Renal cortex interstitium (tissue), 11 donors: ENCODE data around the gene CIART. TPM values are rescaled to one million over a fixed set of nuclear protein-coding genes. Genes with fewer than 3 reads are reported as not detected.
"Not testable (repeated sequence)": the region's sequence is repeated elsewhere in the genome, so short reads cannot be mapped to it uniquely, and the experiment has no call there.

ENCODE experiments used
- DNase-seq, 11 donors: peaks; one replicate each; pipeline ENCODE4 v3.0.0-alpha.2; 2013; ENCODE audit warnings: low read depth in 9 of 11, low spot score in 4 of 11; ENCODE audit errors: extremely low read depth in 1 of 11
- polyA plus RNA-seq, 3 donors: library from polyadenylated mRNA; unstranded; fragments of 120-200 nt; gene quantifications; one replicate each; pipeline ENCODE4 v1.2.1, GENCODE V29; 2013; ENCODE audit not compliant: insufficient read length in 3 of 3

Gene CIART
- polyA plus RNA-seq, 3 donors = 8.1 to 10.7 (median 8.6) TPM

DNA sequence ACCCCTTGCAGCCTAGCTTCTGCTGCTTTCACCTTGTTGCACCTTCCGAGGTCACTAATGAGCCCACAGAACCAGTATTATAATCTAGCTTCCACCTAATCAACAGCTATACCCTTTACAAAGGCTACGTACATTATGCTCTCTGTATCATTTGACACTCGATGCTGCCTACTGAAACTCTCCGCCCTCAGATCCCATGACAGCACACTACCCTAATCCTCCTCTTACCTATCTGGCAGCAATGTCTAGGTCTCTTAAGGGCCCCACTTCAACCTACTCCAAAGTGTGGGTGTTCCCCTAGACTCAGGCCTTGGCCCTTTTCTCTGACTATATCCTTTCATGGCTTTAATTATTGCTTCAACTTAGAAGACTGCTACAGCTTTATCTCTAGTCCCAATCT, 6.5 kb downstream of the CIART start:
- DNase-seq = no peak

DNA sequence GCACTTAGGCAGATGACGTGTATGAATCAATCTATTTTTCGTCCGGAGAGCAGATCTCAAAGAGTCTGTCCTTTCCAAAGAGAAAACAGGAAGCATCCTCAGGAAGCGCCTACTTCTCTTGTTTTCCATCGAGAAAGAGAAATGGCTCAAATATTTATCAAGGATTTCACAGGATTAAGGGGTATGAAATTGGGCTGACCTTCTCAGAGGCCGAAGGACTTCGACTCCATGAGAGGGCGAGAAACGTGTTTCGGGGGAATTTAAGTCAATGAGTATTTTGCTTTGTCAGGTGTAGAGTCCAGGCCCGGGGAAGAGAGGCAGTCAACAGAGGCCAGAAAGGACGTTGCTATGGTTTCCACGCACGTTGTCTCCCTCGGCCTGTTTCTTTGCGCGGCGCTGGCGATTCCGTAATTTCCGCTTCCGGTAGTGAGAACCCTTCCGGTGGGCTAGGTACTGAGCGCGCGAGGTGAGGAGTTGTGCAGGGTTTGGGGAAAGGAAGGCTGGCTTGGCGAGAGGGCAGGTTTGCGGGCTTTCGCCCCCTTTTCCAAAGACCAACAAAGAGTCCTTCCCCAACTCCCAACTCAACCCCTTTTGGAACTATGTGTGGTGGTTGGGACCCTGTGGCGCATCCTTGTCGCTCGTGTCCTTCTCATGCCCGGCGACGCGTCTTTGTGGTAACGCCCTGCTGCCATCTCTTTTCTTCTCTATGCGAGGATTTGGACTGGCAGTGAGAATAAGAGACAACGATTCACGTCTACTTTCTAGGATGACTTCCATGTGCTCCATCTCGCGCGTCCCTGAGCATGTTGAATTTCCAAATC, 11.3 kb downstream of the CIART start, which contains the start of gene MRPS21:
Gene MRPS21, plus strand, starts transcription at position 429 of the 821 bp plus-strand sequence. CDS start 506 bp downstream, outside the sequence.
- peak; percentile 88 to 97 (median 93) for DNase-seq

DNA sequence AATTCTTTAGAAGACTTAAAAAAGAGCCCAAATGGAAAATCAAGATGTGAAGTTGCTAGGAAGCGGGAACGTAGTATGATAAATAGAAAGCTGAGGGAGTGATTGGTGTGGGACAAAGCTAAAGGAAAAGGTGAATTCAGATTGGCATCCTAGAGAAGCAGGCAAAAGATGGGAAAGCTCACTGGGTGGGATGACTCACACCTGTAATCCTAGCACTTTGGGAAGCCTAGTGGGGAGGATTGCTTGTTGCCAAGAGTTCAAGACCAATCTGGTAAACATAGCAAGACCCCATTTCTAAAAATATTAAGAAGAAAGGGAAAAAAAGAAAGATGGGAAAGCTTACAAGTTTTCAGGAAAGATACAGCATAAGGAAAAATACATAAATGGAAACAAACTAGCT, 13.1 kb downstream of the CIART start:
- no peak for DNase-seq

DNA sequence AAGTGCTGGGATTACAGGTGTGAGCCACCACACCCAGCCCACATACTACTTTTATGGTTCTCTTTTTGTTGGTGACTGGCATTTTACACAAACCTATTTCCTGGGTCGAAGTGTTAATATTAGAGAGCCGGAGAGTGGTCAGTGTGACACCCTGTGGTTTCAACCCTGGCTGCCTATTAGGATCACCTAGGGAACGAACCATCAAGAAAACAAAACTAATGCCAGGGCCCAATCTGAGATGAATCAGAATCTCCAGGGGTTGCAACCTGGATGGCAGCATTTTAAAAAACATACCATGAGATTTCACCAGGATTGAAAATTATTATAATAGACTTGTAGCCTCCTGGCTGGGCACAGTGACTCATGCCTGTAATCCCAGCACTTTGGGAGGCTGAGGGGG, 17.4 kb downstream of the CIART start:
- DNase-seq = no peak

DNA sequence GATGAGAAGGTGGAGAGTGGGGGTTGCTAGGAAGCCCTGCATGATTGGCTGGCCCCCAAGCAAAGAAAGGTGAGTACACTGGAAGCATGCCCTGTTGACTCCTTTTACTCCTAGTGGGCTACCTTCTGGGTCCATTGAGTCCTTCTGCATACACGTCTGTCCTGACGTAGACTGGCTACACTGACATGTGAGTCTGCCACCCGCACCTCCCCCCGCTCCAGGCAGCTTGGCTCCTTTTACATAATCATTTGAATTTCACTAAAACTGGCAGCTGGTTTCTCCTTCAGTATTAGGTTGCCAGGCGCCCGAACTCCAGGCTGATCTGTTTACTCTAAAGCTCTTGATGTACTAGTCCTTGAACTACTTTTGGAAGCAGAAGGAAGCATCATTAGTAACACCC, 20.0 kb downstream of the CIART start:
- DNase-seq = no peak

DNA sequence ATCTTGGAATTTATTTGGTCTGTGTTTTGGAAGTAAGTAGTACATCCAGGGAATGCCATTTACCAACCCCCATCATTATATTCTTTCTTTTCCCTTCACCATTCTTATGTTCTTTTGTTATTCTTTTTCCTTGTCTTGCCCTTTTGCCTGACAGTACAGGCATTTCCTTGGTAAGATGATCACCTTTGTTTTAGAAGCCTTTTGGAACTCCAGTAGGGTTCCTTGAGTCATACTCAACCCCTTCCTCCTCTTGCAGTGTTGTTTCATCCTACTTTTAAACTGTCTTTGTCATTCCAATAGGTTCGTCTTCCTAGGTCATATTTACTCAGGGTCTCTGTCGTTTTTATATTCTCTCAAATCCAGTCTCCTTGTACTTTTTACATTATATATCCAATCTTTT, 20.5 kb downstream of the CIART start:
- DNase-seq = no peak

DNA sequence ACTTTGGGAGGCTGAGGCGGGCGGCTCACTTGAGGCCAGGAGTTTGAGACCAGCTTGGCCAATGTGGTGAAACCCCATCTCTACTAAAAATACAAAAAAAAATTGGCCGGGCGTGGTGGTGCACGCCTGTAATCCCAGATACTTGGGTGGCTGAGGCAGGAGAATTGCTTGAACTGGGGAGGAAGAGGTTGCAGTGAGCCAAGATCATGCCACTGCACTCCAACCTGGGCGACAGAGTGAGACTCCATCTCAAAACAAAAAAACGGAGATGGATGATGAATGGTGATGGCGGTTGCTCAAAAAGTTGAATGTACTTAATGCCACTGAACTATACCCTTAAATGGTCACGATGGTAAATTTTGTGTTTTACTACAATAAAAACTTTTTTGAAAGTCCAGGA, 26.2 kb downstream of the CIART start:
- DNase-seq = not testable (repeated sequence)

DNA sequence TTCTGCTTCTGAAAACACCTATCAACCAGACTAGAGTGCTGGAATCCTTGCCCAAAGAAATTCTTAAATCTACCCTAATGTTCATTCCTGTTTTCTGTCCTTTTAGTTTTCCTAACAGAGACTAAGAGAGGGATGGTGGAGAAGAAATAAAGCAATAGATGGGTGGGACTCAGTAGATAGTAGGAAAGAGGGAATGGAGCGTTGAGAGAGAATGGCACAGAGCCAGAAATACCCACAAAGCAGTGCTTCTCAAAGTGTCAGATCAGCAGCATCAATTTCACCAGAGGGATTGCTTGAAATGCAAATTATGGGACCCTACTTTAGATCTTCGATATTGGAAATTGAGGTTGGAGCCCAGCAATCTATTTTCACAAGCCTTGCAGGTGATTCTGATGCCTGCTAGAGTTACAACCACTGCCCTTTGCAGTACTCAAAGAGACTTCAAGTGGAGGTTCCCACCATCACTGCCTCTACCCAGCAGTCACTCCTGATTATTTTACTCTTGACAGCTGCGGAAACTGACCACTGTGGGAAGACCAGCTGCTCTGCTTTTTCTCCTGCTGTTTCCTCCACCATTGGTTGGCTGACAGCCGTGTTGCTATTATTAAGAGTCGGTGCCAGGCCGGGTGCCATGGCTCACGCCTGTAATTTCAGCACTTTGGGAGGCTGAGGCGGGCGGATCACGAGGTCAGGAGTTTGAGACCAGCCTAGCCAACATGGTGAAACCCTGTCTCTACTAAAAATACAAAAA, 27.6 kb downstream of the CIART start:
- no peak for DNase-seq

DNA sequence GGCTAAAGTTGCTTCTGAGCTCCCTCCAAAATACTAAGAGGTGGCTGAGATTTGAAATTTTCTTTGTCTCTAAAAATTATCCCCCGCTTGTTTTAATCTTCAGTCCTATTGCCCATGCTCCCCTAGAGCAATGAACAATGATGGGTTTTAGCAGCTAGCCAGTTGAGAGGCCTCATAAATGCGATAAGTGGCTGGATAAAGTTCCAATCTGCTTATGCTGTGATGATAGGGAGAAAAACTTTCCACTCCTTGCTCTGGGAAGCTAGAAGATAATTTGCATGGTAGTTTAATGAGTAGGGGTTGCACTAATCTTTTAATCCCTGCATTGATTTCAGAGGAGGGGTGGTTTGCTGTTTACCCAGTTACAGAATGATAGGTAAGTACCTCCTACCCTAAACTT, 29.4 kb downstream of the CIART start:
- no peak for DNase-seq

DNA sequence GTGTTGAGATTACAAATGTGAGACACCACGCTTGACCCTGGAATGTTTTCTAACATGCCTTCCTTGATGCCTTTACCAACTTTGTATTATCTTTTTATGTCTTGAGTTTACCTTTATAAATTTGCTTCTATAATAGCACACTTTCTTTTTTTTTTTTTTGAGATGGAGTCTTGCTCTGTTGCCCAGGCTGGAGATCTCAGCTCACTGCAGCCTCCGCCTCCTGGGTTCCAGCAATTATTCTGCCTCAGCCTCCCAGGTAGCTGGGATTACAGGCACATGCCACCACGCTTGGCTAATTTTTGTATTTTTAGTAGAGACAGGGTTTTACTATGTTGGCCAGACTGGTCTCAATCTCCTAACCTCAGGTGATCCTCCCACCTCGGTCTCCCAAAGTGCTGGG, 32.3 kb downstream of the CIART start:
- DNase-seq = not testable (repeated sequence)

DNA sequence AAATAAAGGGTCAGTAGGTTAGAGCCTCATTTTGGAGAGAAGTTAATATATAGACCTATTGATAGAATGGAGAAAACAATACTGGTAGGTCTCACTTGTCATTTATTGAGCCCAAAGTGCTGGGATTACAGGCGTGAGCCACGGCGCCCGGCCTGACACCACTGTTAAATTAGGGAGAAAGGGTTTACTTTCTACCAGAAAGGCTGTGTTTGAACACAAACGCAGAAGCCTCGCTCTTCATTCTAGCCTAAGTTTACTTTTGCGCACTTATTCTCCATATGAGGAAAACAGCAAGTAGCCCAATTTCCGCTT, 38.3 kb downstream of the CIART start:
- peak in 1 of 11 donors; percentile 2 for DNase-seq

DNA sequence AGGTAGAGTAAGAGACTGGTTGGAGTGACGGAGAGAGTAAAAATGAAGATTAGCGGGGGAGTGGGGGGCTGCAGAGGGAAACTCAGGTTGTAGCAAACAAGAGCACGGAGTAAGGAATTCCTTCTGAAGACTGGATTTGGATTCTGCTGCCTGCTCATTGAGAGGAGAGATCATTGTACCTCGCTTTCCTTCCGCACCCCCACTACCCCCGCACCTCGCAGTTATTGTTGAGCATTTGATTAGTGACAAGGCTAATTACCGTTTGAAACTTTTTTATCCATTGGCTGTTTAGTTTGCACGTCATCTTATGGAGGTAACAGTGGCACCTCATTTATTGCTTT, 39.4 kb downstream of the CIART start:
- DNase-seq = no peak

DNA sequence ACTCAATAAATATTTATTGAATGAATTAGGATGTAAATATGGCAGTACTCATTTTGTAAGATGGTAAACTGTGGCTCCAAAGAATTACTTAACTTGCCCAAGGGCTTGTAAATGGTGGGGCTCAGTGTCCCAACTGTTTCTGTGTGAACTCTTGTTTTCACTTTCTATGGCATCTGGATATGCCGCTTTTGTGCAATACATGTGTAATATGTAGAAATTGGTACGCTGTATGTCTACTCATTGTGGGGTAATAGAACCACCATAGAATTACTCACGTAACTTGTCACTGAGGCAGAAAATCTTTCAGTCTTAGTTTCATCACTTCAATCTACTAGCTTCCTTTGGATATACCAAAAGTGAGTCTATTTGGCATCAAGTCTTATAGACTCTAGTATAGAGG, 40.0 kb downstream of the CIART start:
- DNase-seq = no peak

DNA sequence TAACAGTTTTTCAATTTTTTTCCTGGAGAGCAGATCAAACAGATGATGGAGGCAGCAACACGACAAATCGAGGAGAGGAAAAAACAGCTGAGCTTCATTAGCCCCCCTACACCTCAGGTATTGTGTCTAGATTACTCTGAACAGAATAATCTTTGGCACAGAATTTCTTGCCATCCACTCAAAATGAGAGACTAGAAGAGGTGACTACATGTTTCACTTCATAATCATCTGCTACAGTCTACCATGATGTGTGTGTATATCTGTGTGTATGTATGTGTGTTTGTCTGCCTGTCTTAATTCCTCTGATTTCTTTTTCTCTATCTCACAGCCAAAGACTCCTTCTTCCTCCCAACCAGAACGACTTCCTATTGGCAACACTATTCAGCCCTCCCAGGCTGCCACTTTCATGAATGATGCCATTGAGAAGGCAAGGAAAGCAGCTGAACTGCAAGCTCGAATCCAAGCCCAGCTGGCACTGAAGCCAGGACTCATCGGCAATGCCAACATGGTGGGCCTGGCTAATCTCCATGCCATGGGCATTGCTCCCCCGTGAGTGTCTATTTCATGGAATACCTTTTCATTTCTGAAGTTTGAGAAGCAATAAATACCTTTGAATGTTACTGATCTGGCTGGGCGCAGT, 50.4 kb downstream of the CIART start:
- no peak for DNase-seq

Other genes starting within 250 kb of the CIART start
- gene VPS45, start 214.8 kb upstream of the CIART start, polyA plus RNA-seq = 10 to 100 TPM; 62.8 to 75.7 (median 68.6) TPM
- 10 to 100 TPM; 48.3 to 60.4 (median 48.4) TPM for gene PLEKHO1, start 132.6 kb upstream of the CIART start, polyA plus RNA-seq
- gene ANP32E, start 46.4 kb upstream of the CIART start, polyA plus RNA-seq = 100 to 1,000 TPM; 111 to 140 (median 129) TPM
- 1 to 10 TPM; 6.6 to 9.2 (median 8.0) TPM for gene CA14, start 24.8 kb upstream of the CIART start, polyA plus RNA-seq
- 100 to 1,000 TPM; 179 to 191 (median 187) TPM for gene APH1A, start 13.5 kb upstream of the CIART start, polyA plus RNA-seq
- gene C1orf54, start 9.8 kb upstream of the CIART start, polyA plus RNA-seq = 10 to 100 TPM; 36.1 to 53.0 (median 51.2) TPM
- gene MRPS21, start 11.3 kb downstream of the CIART start, polyA plus RNA-seq = 10 to 100 TPM; 69.4 to 90.7 (median 85.6) TPM
- gene PRPF3, start 39.0 kb downstream of the CIART start, polyA plus RNA-seq = 100 to 1,000 TPM in 1 of 3 donors, 10 to 100 TPM in 2; 65.4 to 120 (median 73.3) TPM
- 10 to 100 TPM; 50.0 to 53.6 (median 52.5) TPM for gene RPRD2, start 81.6 kb downstream of the CIART start, polyA plus RNA-seq
- gene TARS2, start 204.9 kb downstream of the CIART start, polyA plus RNA-seq = 10 to 100 TPM; 22.5 to 29.4 (median 23.1) TPM
- 10 to 100 TPM; 10.2 to 14.4 (median 13.1) TPM for gene ECM1, start 225.6 kb downstream of the CIART start, polyA plus RNA-seq
- gene FALEC, start 233.2 kb downstream of the CIART start, polyA plus RNA-seq = under 1 TPM; 0.37 to 0.82 (median 0.81) TPM